Psoas muscle (tissue), 8 donors: ENCODE data around the gene RPS6KL1. TPM values are rescaled to one million over a fixed set of nuclear protein-coding genes. Genes with fewer than 3 reads are reported as not detected.

Experiments
- ATAC-seq, 4 donors: fragments of 200-7000 bp; cut with Tn5 transposase; one replicate each; pipeline ENCODE4 v1.9.1; 2020; ENCODE audit warnings: moderate library complexity in 3 of 4, mild to moderate bottlenecking in 2 of 4
- DNase-seq, 2 donors: peaks; one replicate each; pipeline ENCODE4 v3.0.0-alpha.2; 2020
- H3K27ac ChIP-seq: fragments of 200-600 bp; one replicate; pipeline ENCODE4 v1.8.0; 2022
- H3K27me3 ChIP-seq, 3 donors: fragments of 200-600 bp in 1 of 3; one replicate each; pipeline versions ENCODE4 v1.6.1 to v1.8.0; 2013 to 2022; ENCODE audit warnings: low read length in 2 of 3, mild to moderate bottlenecking in 2 of 3, moderate library complexity in 1 of 3; ENCODE audit not compliant: insufficient read depth in 3 of 3
- H3K36me3 ChIP-seq, 2 donors: fragments of 200-600 bp in 1 of 2; one replicate each; pipeline versions ENCODE4 v1.6.1 to v1.8.0; 2013 to 2022; ENCODE audit warnings: low read depth in 1 of 2, mild to moderate bottlenecking in 1 of 2, moderate library complexity in 1 of 2; ENCODE audit not compliant: insufficient read depth in 1 of 2
- H3K4me1 ChIP-seq: fragments of 200-600 bp; one replicate; pipeline ENCODE4 v1.8.0; 2022
- H3K4me3 ChIP-seq: fragments of 200-600 bp; one replicate; pipeline ENCODE4 v1.8.0; 2022; ENCODE audit warnings: mild to moderate bottlenecking
- H3K9me3 ChIP-seq: fragments of 200-600 bp; one replicate; pipeline ENCODE4 v1.8.0; 2022
- WGBS, 3 donors: extraction: QIAGEN DNeasy Blood & Tissue Kit; methylation state at CpG; one replicate each; pipeline versions ENCODE4 v1.1.6 to v1.1.7; 2013; 5-methylcytosine and 5-hydroxymethylcytosine counted together
- intact Hi-C, 2 donors: fragments of 100-400 bp; cut with DNase I; formaldehyde crosslinking; loops; one replicate each; pipeline versions ENCODE4 v1.11.0 to v1.14.2; 2022
- polyA plus RNA-seq, 3 donors: library from polyadenylated mRNA; stranded (reverse); fragments of 200-250 nt; gene quantifications; one replicate each; pipeline ENCODE4 v1.2.3, GENCODE V29; 2013
- total RNA-seq, 4 donors: library from RNA; stranded (reverse); fragmentation: NEBNext Ultra II Directional in 2 of 4; extraction: Animal tissue kit (Norgen Biotek cat#: 25700) in 2 of 4; gene quantifications; one replicate each; pipeline versions ENCODE4 v1.2.1 to v1.2.4, GENCODE V29; 2021 to 2023
- TF ChIP-seq, protein P1 (sequence below): fragments of 200-600 bp; IDR thresholded peaks from one replicate; pipeline ENCODE4 v1.8.0; 2022; ENCODE audit warnings: antibody characterized with exemption
- donor health status: healthy with polysubstance abuse.
- donor health status: DM: no; HTN: no; CAD: no; lungs with moderate emphysema.
- donor health status: Bipolar disorder and iron deficiency.
- donor health status: healthy.
- donor health status: DM: yes; HTN: yes; CAD: no.
- donor health status: DM: no; HTN: no; CAD: no.
- donor health status: DM: no; HTN: no; CAD: no.
- donor health status: DM: yes; HTN: yes; CAD: no.

Gene RPS6KL1
- total and polyA plus RNA-seq, 7 donors, result 9.4 to 34.1 (median 25.6) TPM

DNA sequence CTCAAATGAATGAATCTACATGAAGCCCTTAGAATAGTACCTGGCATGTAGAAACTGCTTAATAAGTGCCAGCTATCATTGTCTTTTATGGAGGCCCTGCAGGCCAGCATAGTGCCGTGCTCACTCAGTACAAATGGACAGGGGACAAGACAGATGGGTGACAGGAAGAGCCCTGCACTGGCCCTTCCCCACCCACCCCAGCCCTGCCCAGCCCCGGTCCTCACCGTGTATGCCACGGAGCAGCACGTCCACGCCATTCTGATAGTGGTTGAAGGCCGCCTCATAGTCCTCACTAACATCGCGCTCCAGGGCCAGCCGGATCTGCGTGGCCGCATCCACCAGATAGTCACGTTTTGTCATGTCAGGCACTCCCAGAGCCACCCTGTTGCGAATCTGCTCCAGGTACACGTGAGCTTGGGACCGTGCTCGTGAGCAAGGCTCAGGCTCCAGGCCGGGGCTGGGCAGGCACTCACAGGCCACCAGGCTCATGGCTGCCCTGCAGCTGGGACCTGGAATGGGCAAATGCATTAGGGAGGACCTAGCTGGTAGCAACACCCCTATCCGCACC, 1.9 kb downstream of the RPS6KL1 start:
- intact Hi-C loops, result no loop called here
- Histone ChIP-seq H3K4me1 (peaks cover 30% of the 10 kb centered on the region), H3K36me3 (peaks cover 0 to 24% of the 10 kb centered on the region in 2 donors), H3K27me3 (no peaks in the 10 kb centered on the region), H3K4me3 (no peak overlapping the region), H3K27ac (no peak overlapping the region), H3K9me3 (no peaks in the 10 kb centered on the region)
- DNase-seq, result no peak
- TF ChIP-seq, protein P1, sequence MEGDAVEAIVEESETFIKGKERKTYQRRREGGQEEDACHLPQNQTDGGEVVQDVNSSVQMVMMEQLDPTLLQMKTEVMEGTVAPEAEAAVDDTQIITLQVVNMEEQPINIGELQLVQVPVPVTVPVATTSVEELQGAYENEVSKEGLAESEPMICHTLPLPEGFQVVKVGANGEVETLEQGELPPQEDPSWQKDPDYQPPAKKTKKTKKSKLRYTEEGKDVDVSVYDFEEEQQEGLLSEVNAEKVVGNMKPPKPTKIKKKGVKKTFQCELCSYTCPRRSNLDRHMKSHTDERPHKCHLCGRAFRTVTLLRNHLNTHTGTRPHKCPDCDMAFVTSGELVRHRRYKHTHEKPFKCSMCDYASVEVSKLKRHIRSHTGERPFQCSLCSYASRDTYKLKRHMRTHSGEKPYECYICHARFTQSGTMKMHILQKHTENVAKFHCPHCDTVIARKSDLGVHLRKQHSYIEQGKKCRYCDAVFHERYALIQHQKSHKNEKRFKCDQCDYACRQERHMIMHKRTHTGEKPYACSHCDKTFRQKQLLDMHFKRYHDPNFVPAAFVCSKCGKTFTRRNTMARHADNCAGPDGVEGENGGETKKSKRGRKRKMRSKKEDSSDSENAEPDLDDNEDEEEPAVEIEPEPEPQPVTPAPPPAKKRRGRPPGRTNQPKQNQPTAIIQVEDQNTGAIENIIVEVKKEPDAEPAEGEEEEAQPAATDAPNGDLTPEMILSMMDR, result no peak
- 92% methylated on average over 19 of the region's 19 CpGs for WGBS, 3 donors
- ATAC-seq, result no peak

DNA sequence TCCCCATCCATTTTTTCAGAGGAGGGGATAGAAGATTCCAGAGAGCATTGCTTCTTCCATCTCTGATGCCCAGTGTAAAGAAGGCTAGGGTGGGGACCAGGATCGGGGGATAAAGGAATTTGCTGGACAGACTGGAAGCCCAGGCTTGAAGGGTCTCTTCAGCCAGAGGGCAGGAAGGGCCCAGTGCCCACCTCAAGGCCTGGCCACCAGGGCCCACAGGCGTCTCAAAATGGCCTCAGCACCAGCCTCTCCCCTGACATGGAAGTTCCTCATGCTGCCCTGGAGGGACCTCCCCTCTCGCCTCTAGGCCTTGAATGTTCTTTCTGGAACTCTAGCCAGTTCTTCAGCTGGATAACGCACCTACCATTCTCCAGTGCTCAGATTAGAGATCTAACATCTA, 2.8 kb downstream of the RPS6KL1 start:
- 93 to 98% (median 95%) methylated on average over 4 of the region's 4 CpGs for WGBS, 3 donors
- ATAC-seq (no peak), DNase-seq (no peak)
- H3K4me3 ChIP-seq, result no peak overlapping the region
- H3K36me3 ChIP-seq, result peaks cover 0 to 28% of the 10 kb centered on the region in 2 donors
- H3K4me1 ChIP-seq, result peaks cover 36% of the 10 kb centered on the region
- TF ChIP-seq, protein P1, result no peak
- intact Hi-C loops, result no loop called here
- no peak overlapping the region for H3K27ac ChIP-seq
- H3K9me3 ChIP-seq, result no peaks in the 10 kb centered on the region
- H3K27me3 ChIP-seq, result no peaks in the 10 kb centered on the region

DNA sequence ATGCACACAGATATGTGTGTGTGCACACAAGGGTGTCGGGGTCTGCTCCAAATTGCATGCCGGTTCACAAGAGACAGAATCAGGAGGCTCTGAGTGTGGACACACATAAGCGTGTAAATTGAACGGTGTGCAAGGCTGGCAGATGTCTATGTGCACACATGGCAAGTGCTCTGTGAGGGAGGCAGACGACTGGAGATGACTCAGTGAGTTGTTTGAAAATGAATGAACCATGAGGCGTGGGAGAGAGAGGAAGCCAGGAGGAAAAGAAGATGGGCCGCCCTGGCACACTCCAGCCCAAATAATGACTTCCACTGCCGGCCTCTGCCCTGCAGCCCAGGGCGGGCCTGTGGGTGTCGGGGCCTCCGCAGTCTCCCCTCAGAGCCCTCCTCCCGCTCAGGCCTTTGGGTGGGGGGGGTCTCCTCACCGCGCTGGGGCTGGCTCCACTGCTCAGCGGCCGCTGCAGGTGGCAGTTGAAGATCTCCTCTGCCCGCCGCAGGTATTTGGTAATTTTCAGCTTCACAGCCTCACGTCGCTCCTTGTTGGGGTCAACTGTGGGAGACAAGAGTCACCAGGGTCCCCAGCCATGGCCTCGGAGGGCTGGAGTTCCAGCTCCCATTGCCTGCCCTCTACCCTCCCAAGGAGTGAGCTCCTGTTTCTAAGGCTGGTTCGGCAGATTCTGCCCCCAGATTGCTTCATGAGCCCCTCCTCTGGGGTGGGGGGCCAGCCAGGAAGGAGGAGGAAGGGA, 3.5 kb downstream of the RPS6KL1 start:
- peaks cover 0 to 28% of the 10 kb centered on the region in 2 donors for H3K36me3 ChIP-seq
- H3K9me3 ChIP-seq, result no peaks in the 10 kb centered on the region
- peaks cover 37% of the 10 kb centered on the region for H3K4me1 ChIP-seq
- H3K27me3 ChIP-seq, result no peaks in the 10 kb centered on the region
- TF ChIP-seq, protein P1, result no peak
- H3K27ac ChIP-seq, result no peak overlapping the region
- H3K4me3 ChIP-seq, result no peak overlapping the region
- WGBS, 3 donors, result 84 to 92% (median 86%) methylated on average over 17 to 22 of the region's 22 CpGs
- DNase-seq (no peak), ATAC-seq (no peak)
- intact Hi-C loops, result loop anchor here in 1 of 2 donors (10.0 kb wide), 1 partner anchor 105 kb away; no protein-coding TSS in a partner anchor

DNA sequence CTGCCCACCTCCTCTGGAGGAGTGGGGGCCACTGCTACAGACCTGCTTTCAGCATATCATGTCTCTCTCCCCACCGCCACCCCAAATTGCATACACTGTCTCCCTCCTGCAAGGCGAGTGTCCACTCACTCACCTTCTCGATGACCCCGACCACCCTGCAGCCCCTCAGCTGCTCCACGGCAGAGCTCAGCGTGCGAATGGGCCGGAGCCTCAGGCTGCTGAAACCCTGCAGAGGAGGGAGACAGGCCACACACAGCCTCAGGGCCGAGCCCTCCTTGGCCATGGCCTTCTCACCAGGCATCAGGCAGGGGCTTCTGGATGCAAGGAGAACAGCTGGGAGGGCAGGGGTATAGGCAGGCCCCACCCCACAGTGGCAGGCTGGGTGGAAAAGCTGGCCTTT, 4.7 kb downstream of the RPS6KL1 start:
- Histone ChIP-seq H3K4me3 (no peak overlapping the region), H3K9me3 (no peaks in the 10 kb centered on the region), H3K27me3 (no peaks in the 10 kb centered on the region), H3K4me1 (peaks cover 43% of the 10 kb centered on the region), H3K36me3 (peaks cover 0 to 28% of the 10 kb centered on the region in 2 donors), H3K27ac (peak overlapping the region; percentile 93)
- DNase-seq (no peak), ATAC-seq (no peak)
- TF ChIP-seq, protein P1, result no peak
- intact Hi-C loops, result loop anchor here in 1 of 2 donors (10.0 kb wide), 1 partner anchor 106 kb away; no protein-coding TSS in a partner anchor
- WGBS, 3 donors, result 89% methylated on average over 9 of the region's 9 CpGs
